ENCODE data around the gene CNKSR1. TPM values are rescaled to one million over a fixed set of nuclear protein-coding genes. Genes with fewer than 3 reads are reported as not detected.
A peak's percentile ranks its signal among the peaks of the same experiment; 100 is the strongest.

Gene CNKSR1
- total RNA-seq = 1.8 TPM
- long read RNA-seq = 0 reads

GRCh38 chr1:26177182-26177684 lies at the start of gene CNKSR1:
CNKSR1 (plus strand) TSS chr1:26177491; CDS start chr1:26177548, 57 bp downstream.
- DNase-seq (ENCODE audit: missing footprints) (peak; percentile 6), ATAC-seq (no peak)
- intact Hi-C loops (cut with DNase I) = no loop called here

- intact Hi-C loops (cut with DNase I) = no loop called here
These were observed 47.5 kb upstream of the CNKSR1 start for GRCh38 chr1:26129778-26130177.

GRCh38 chr1:26130695-26131094 lies 46.6 kb upstream of the CNKSR1 start:
- intact Hi-C loops (cut with DNase I) = no loop called here
- ATAC-seq = no peak

More at GRCh38 chr1:26129778-26130177, 47.5 kb upstream of the CNKSR1 start:
- ATAC-seq = no peak
- no peak for DNase-seq (ENCODE audit: missing footprints)

GRCh38 chr1:26132128-26132833 lies 45.0 kb upstream of the CNKSR1 start:
- ATAC-seq = no peak
- intact Hi-C loops (cut with DNase I) = no loop called here

More at GRCh38 chr1:26130695-26131094, 46.6 kb upstream of the CNKSR1 start:
- no peak for DNase-seq (ENCODE audit: missing footprints)

GRCh38 chr1:26132834-26133167 lies 44.5 kb upstream of the CNKSR1 start:
- ATAC-seq (no peak), DNase-seq (ENCODE audit: missing footprints) (no peak)
- intact Hi-C loops (cut with DNase I) = no loop called here

More at GRCh38 chr1:26132128-26132833, 45.0 kb upstream of the CNKSR1 start:
- no peak for DNase-seq (ENCODE audit: missing footprints)

- ATAC-seq = no peak
- no peak for DNase-seq (ENCODE audit: missing footprints)
- intact Hi-C loops (cut with DNase I) = no loop called here
These were observed 42.8 kb upstream of the CNKSR1 start for GRCh38 chr1:26134466-26134865.

GRCh38 chr1:26138974-26139558 lies 38.2 kb upstream of the CNKSR1 start:
- DNase-seq (ENCODE audit: missing footprints) (no peak), ATAC-seq (no peak)
- intact Hi-C loops (cut with DNase I) = no loop called here

- no peak for DNase-seq (ENCODE audit: missing footprints)
- intact Hi-C loops (cut with DNase I) = no loop called here
- no peak for ATAC-seq
These were observed 35.1 kb upstream of the CNKSR1 start for GRCh38 chr1:26142159-26142558.

GRCh38 chr1:26145041-26145959 lies 32.0 kb upstream of the CNKSR1 start:
- DNase-seq (ENCODE audit: missing footprints) (peak; percentile 80), ATAC-seq (peak; percentile 85)
- intact Hi-C loops (cut with DNase I) = loop anchor here (1.0 kb wide), 2 partner anchors 40 to 109 kb away; no protein-coding TSS in a partner anchor

- ATAC-seq (no peak), DNase-seq (ENCODE audit: missing footprints) (no peak)
- intact Hi-C loops (cut with DNase I) = loop anchor here (1.0 kb wide), 2 partner anchors 41 to 110 kb away; no protein-coding TSS in a partner anchor
These were observed 31.4 kb upstream of the CNKSR1 start for GRCh38 chr1:26145960-26146294.

GRCh38 chr1:26148887-26149286 lies 28.4 kb upstream of the CNKSR1 start:
- DNase-seq (ENCODE audit: missing footprints) = no peak
- no peak for ATAC-seq
- intact Hi-C loops (cut with DNase I) = no loop called here

GRCh38 chr1:26153966-26154532 lies 23.2 kb upstream of the CNKSR1 start:
- intact Hi-C loops (cut with DNase I) = no loop called here
- DNase-seq (ENCODE audit: missing footprints) (no peak), ATAC-seq (no peak)

GRCh38 chr1:26154750-26155149 lies 22.5 kb upstream of the CNKSR1 start:
- intact Hi-C loops (cut with DNase I) = no loop called here
- ATAC-seq = no peak
- DNase-seq (ENCODE audit: missing footprints) = no peak

- no peak for ATAC-seq
- no peak for DNase-seq (ENCODE audit: missing footprints)
- intact Hi-C loops (cut with DNase I) = no loop called here
These were observed 21.7 kb upstream of the CNKSR1 start for GRCh38 chr1:26155370-26156284.

- DNase-seq (ENCODE audit: missing footprints) (peak; percentile 79), ATAC-seq (no peak)
- intact Hi-C loops (cut with DNase I) = no loop called here
These were observed 20.8 kb upstream of the CNKSR1 start for GRCh38 chr1:26156285-26157038.

- ATAC-seq = no peak
- intact Hi-C loops (cut with DNase I) = loop anchor here (2.0 kb wide), 1 partner anchor 122 kb away; no protein-coding TSS in a partner anchor
- no peak for DNase-seq (ENCODE audit: missing footprints)
These were observed 18.9 kb upstream of the CNKSR1 start for GRCh38 chr1:26158271-26158907.

Data from Right ventricle myocardium inferior (tissue), 1 donor.